Measurements from ENCODE around the gene POMP. TPM values are rescaled to one million over a fixed set of nuclear protein-coding genes. Genes with fewer than 3 reads are reported as not detected.

Gene POMP
- total RNA-seq, 1 donor from 2014 or later, result 25.0 TPM

- Histone ChIP-seq H3K4me3 (no peak overlapping the region), H3K4me1 (peaks cover 0 to 16% of the 10 kb centered on the region in 2 donors), H3K27ac (no peak overlapping the region), H3K9me3 (no peaks in the 10 kb centered on the region), H3K27me3 (no peaks in the 10 kb centered on the region), H3K36me3 (no peaks in the 10 kb centered on the region)
- no peak for TF ChIP-seq CTCF (IDR thresholded peaks at IDR 0.05)
- DNase-seq (ENCODE audit: low spot score in 2 of 2), result no peak
- intact Hi-C loops (cut with DNase I), result loop anchor here (5.0 kb wide), 2 partner anchors 316 to 1661 kb away; no protein-coding TSS in a partner anchor
These were observed 20.2 kb upstream of the POMP start for GRCh38 chr13:28638756-28639155.

GRCh38 chr13:28640861-28641599 lies 17.9 kb upstream of the POMP start:
- no peak for TF ChIP-seq CTCF (IDR thresholded peaks at IDR 0.05)
- Histone ChIP-seq H3K27ac (peak overlapping the region; percentile 35 to 69), H3K4me1 (peaks cover 0 to 16% of the 10 kb centered on the region in 2 donors), H3K9me3 (no peaks in the 10 kb centered on the region), H3K27me3 (no peaks in the 10 kb centered on the region), H3K36me3 (no peaks in the 10 kb centered on the region), H3K4me3 (no peak overlapping the region)
- intact Hi-C loops (cut with DNase I), result no loop called here
- DNase-seq (ENCODE audit: low spot score in 2 of 2), result no peak

GRCh38 chr13:28641600-28641926 lies 17.4 kb upstream of the POMP start:
- Histone ChIP-seq H3K27ac (peak overlapping the region; percentile 35 to 69), H3K27me3 (no peaks in the 10 kb centered on the region), H3K9me3 (no peaks in the 10 kb centered on the region), H3K4me3 (no peak overlapping the region), H3K36me3 (no peaks in the 10 kb centered on the region), H3K4me1 (peaks cover 0 to 16% of the 10 kb centered on the region in 2 donors)
- no peak for TF ChIP-seq CTCF (IDR thresholded peaks at IDR 0.05)
- DNase-seq (ENCODE audit: low spot score in 2 of 2), result no peak
- intact Hi-C loops (cut with DNase I), result no loop called here

- no peaks in the 10 kb centered on the region for H3K9me3 ChIP-seq
- H3K27me3 ChIP-seq, result no peaks in the 10 kb centered on the region
- no peak overlapping the region for H3K27ac ChIP-seq
- intact Hi-C loops (cut with DNase I), result loop anchor here (10.0 kb wide), 1 partner anchor 715 kb away; no protein-coding TSS in a partner anchor
- H3K4me3 ChIP-seq, result no peak overlapping the region
- H3K36me3 ChIP-seq, result no peaks in the 10 kb centered on the region
- no peak for TF ChIP-seq CTCF (IDR thresholded peaks at IDR 0.05)
- H3K4me1 ChIP-seq, result no peaks in the 10 kb centered on the region
- no peak for DNase-seq (ENCODE audit: low spot score in 2 of 2)
These were observed 8.6 kb upstream of the POMP start for GRCh38 chr13:28650284-28650683.

GRCh38 chr13:28651810-28652401 lies 7.0 kb upstream of the POMP start:
- no peaks in the 10 kb centered on the region for H3K9me3 ChIP-seq
- no peaks in the 10 kb centered on the region for H3K36me3 ChIP-seq
- H3K27me3 ChIP-seq, result no peaks in the 10 kb centered on the region
- no peaks in the 10 kb centered on the region for H3K4me1 ChIP-seq
- H3K27ac ChIP-seq, result no peak overlapping the region
- intact Hi-C loops (cut with DNase I), result loop anchor here (10.0 kb wide), 1 partner anchor 713 kb away; no protein-coding TSS in a partner anchor
- no peak for DNase-seq (ENCODE audit: low spot score in 2 of 2)
- H3K4me3 ChIP-seq, result no peak overlapping the region
- no peak for TF ChIP-seq CTCF (IDR thresholded peaks at IDR 0.05)

Data from ascending aorta (tissue), 2 donors.